ENCODE data around the gene IRAK3.

Gene IRAK3

DNA sequence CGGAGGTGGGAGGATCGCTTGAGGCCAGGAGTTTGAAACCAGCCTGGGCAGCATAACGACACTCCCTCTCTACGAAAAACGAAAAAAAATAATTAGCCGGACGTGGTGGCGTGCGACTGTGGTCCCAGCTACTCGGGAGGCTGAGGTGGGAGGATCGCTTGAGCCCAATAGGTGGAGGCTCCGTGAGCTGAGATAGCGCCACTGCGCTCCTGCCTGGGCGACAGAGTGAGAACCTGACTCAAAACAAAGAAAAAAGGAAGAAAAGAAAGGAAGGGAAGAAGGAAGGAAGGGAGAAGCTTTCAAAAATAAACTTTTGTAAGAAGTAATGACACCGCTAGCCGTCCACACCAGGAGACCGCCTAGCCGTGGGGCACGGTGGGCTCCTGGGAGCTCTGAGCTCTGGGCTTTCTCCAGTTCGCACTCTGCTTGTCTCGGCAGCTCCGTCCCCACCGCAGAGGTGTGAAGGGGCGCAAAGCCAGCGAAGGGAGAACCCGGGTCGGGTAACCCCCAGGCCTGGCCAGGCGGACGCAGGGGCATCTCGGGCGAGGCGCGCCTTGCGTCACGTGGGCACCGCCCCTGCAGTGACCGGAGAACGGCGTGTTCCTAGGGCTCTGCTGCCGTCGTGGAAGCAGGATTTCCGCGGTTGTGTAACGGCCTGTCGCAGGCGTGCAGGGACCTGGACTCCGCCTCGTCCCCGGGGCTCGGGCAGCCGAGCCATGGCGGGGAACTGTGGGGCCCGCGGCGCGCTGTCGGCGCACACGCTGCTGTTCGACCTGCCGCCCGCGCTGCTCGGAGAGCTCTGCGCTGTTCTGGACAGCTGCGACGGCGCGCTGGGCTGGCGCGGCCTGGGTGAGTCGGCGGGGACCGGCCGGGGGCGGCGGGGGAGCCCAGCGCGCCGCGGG, at the start of gene IRAK3:
IRAK3 (plus strand) TSS at position 631 of the 902 bp plus-strand sequence; CDS start at position 717, 86 bp downstream.
- DNase-seq = peak; percentile 19

DNA sequence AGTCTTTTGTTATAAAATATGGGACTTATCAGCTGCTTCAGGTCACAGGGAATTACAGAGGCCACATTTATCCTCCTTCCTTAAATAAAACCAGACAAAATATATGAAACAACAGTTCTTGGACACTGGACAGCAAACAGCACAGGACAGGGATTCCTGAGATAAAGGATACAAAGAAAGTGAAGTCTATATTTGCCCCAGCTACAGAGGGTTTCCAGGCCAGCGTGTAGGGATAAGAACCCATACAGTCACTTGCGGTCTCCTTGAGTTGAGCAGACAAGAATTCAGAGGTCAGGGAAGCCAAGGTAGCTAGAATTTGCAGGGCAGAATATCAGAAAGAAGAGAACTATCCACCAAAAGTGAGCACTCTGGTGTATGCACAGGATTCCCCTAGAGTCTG, 49.7 kb upstream of the IRAK3 start:
- DNase-seq = no peak

GRCh38 chr12:66140731-66141130, 48.3 kb upstream of the IRAK3 start:
- no peak for DNase-seq

DNA sequence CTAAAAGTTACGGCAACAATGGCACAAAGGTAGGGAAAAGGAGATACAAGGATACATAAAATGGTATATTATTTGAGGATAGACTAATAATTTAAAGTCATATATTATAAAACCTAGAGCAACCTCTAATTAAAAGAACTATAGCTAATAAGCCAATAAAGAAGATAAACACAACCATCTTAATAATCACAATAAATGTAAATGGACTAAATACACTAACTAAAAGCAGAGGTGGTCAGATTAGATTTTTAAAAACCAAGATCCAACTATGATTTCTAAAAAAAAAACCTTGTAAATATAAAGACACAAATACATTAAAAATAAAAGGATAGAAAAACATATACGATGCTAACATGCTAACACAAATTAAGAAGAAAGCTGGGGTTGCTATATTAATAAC, 47.7 kb upstream of the IRAK3 start:
- no peak for DNase-seq

GRCh38 chr12:66142826-66143225, 46.2 kb upstream of the IRAK3 start:
- DNase-seq = no peak

GRCh38 chr12:66143868-66144267, 45.1 kb upstream of the IRAK3 start:
- no peak for DNase-seq

DNA sequence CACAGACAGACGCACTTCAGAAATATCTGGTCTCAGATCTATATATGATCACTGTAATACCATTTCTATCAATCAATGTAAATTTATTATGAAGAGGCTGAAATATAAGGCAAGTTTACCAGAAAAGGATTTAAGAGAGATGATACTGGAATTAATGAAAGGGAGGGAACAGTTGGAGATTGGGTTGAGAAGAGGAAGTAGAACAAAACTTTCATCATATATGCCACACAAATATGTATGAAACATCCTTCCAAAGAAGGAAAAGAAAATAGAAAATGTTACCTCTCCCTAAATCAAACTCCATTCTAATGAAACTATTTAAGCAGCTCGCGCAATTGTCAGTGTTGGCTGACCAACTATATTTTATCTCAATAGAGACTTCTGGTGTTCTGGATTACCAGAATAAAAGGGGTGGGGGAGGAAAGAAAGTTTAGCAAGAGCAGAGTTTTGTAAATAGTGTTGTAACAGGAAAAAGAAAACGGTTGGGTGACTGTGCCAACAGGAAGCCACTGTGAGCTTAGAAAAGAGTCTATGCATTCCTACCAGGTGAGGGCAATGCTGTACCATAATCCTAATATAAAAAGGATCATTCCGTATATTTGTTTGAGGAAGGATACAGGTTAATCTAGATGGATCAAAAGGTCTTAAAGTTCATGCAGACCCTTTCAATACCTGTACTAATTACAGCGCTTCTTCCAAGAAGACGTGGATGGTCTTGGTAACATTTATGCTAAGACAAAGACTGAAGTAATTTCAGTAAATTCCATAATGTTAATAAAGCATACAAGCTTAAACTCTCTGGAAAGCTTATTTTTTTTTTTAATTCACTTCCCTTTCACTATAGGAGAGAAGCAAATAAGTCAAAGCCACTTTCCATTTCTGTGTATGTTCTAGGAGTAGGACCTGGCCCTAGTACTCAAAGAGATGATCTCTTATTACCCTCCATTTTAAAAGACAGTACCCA, 43.9 kb upstream of the IRAK3 start:
- peak; percentile 39 for DNase-seq

- no peak for DNase-seq
Observed at GRCh38 chr12:66149702-66150398, 39.2 kb upstream of the IRAK3 start.

DNA sequence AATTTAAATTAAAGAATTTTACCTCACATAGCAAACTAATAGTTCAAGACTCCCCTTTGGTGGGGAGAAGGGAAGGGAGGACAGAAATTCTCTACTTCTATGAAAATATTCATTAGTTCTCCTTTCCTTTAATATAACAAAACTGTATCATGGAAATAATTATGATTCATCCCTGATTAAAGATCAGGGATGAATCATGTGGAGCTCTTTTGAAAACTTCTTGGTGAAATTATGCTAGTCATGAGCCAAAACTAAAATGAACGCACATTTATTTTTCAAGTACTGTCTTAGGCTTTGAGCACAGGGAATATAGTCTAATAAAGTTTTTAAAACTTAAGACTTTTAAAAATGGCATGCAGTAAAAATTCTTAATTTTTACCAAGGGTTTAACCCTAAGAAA, 36.3 kb upstream of the IRAK3 start:
- DNase-seq = no peak

- DNase-seq = no peak
Observed at GRCh38 chr12:66154776-66155175, 34.2 kb upstream of the IRAK3 start.

DNA sequence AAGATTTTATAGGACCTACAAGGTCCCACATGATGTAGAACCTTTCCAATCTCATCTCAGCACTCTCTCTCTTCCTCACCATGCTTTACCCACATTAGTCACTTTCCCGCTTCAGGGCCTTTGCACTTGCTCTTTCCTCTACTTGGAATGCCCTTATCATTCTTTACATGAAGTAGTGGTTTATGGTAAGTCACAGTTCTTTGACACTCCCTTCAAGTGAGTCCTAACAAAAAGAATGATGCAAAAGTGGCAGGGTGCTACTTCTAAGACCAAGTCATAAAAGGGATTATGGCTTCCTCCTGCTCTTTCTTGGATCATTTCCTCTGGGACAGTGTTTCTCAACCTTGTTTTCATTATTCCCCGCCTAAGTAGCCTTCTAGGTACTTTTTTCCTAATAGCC, 32.4 kb upstream of the IRAK3 start:
- no peak for DNase-seq

- DNase-seq = no peak
Observed at GRCh38 chr12:66159123-66159522, 29.9 kb upstream of the IRAK3 start.

- DNase-seq = no peak
Observed at GRCh38 chr12:66160704-66161103, 28.3 kb upstream of the IRAK3 start.

GRCh38 chr12:66162701-66163100, 26.3 kb upstream of the IRAK3 start:
- no peak for DNase-seq

DNA sequence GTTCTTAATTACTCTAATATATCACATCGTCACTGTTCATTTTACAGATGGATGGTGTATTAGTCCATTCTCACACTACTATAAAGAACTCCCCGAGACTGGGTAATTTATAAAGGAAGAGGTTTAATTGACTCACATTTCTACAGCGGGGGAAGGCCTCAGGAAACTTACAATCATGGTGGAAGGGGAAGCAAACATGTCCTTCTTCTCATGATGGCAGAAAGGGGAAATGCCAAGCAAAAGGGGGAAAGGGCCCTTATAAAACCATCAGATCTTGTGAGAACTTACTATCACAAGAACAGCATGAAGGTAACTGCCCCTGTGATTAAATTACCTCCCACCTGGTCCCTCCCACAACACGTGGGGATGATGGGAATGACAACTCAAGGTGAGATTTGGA, 25.7 kb upstream of the IRAK3 start:
- DNase-seq = no peak

DNA sequence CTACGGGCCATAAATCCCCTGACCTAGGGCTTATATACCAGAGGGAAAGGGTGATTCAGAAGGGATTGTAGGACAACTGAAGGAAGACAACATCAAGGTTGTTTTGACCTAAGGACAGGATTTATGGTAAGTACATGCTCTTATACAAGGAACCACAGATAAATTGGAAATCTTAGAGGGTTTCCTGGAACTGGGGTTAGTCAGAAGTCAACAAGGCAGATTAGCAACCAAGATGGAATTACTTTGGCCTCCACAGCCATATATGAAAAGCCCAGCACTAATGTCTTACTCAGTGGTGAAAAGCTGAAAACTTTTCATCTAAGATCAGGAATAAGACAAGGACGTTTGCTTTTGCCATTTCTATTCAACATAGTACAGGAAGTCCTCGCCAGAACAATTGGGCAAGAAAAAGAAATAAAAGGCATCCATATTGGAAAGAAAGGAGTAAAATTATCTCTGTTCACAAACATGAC, 24.6 kb upstream of the IRAK3 start:
- no peak for DNase-seq

GRCh38 chr12:66165141-66165540, 23.9 kb upstream of the IRAK3 start:
- no peak for DNase-seq

DNA sequence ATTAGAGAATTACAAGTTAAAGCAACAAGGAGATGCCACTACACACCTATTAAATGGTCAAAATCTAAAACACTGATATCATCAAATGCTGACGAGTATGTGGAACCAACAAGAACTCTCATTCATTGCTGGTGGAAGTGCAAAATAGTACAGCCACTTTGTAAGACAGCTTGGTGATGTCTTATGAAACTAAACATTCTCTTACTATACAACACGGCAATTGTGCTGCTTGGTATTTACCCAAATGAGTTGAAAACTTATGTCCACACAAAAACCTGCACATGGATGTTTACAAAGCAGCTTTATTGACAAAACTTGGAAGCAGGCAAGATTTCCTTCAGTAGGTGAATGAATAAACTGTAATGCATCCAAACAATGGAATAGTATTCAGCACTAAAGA, 22.5 kb upstream of the IRAK3 start:
- DNase-seq = no peak

- DNase-seq = no peak
Observed at GRCh38 chr12:66168410-66168809, 20.6 kb upstream of the IRAK3 start.

DNA sequence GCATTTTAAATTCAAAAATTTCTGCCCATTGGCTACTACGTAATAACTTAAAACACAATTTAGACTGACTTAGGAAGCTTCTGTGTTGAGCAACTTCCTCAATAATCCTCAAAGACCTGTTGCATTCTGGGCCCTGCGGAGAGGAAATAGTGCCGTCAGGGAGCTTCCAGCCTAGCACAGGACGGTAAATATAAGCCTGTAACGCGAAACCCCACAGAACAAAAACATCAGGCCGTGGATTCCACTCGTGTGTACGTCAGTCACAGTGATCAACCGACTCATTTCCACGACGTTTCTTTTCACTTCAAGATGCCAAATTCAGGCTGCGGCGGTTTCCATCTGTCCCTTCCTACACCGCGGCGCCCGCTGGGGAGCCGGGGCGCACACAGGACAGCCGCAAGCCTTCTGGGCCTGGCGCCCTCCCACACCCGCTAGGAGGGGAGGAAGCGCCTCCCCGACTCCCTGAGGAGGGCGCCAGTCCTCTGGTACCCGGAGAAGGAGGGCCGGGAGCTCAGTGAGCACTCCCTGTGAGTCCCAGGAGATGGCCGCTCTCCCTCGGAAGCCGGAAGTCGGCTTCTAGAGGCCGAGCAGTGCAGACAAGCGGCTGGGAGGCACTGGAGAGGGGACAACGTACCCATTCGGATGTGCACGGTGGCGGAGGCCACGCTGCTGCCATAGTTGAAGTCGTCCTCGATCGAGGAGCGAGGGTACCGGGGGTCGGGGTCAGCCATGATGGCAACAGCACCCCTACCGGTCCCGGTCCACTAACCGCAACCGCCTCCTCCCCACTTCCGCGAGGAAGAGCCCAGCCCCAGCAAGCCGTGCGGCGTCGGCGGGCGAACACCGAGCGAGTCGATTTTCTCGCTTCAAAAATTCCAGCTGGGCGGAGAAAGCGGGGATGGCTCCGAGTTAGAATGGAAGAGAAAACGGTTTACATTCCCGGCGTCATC, 19.5 kb upstream of the IRAK3 start, which contains the start of gene TMBIM4:
TMBIM4 (minus strand) TSS at position 776 of the 950 bp plus-strand sequence; CDS start at position 731, 45 bp downstream.
- DNase-seq = peak; percentile 94

GRCh38 chr12:66170606-66171005, 18.4 kb upstream of the IRAK3 start:
- no peak for DNase-seq

All from NCI-H2171 treated with DMSO at 0.1 percent for 48 hours (cell line).